Keratinocyte (primary cell): ENCODE data around the gene CHD9NB. TPM values are rescaled to one million over a fixed set of nuclear protein-coding genes. Genes with fewer than 3 reads are reported as not detected.
"Not testable (repeated sequence)": the region's sequence is repeated elsewhere in the genome, so short reads cannot be mapped to it uniquely, and the experiment has no call there.

Experiments used
- DNase-seq: peaks from one replicate; pipeline ENCODE4 v3.0.0-alpha.2; 2011; ENCODE audit warnings: low read depth, missing footprints, low spot score
- FAIRE-seq: peaks from 2 replicates; lab custom pipeline; 2011; peaks lifted over from hg19 to GRCh38; lab: Jason Lieb, UNC
- H2AFZ ChIP-seq: 2 replicates; pipeline ENCODE4 v1.6.0; 2012; ENCODE audit warnings: low read length, control low read depth, inconsistent platforms; ENCODE audit not compliant: control insufficient read depth
- H3K27ac ChIP-seq: 2 replicates; pipeline ENCODE4 v1.5.1; 2011; ENCODE audit warnings: low read length; ENCODE audit not compliant: control insufficient read depth, insufficient read depth
- H3K27me3 ChIP-seq: 3 replicates; pipeline ENCODE4 v1.6.0; 2011; ENCODE audit warnings: low read length; ENCODE audit not compliant: control insufficient read depth, insufficient read depth; ENCODE audit errors: extremely low read depth
- H3K36me3 ChIP-seq, 2 experiments: 2 replicates in 1 of 2; 3 replicates in 1 of 2; pipeline ENCODE4 v1.5.1; 2011; ENCODE audit warnings: low read length in 2 of 2, mild to moderate bottlenecking in 1 of 2; ENCODE audit not compliant: control insufficient read depth in 2 of 2, insufficient read depth in 2 of 2; ENCODE audit errors: extremely low read depth in 1 of 2
- H3K4me1 ChIP-seq: 3 replicates; pipeline ENCODE4 v1.5.1; 2011; ENCODE audit warnings: low read length; ENCODE audit not compliant: control insufficient read depth, insufficient read depth; ENCODE audit errors: extremely low read depth
- H3K4me2 ChIP-seq: 3 replicates; pipeline ENCODE4 v1.6.0; 2011; ENCODE audit warnings: low read depth, low read length; ENCODE audit not compliant: control insufficient read depth, insufficient read depth; ENCODE audit errors: extremely low read depth
- H3K4me3 ChIP-seq, 3 experiments: fragments of 200-600 bp in 1 of 3; sonication (generic) in 1 of 3; 2 replicates in 2 of 3; 3 replicates in 1 of 3; pipeline ENCODE4 v1.5.1; 2011 to 2016; ENCODE audit warnings: low read length in 3 of 3, mild to moderate bottlenecking in 3 of 3, control low read depth in 2 of 3, inconsistent platforms in 1 of 3, low read depth in 1 of 3, mixed read lengths in 1 of 3, mixed run types in 1 of 3, moderate library complexity in 1 of 3; ENCODE audit not compliant: control insufficient read depth in 2 of 3, insufficient read depth in 2 of 3; ENCODE audit errors: extremely low read depth in 1 of 3
- H3K79me2 ChIP-seq: 2 replicates; pipeline ENCODE4 v1.6.0; 2012; ENCODE audit warnings: low read length; ENCODE audit not compliant: control insufficient read depth, insufficient read depth
- H3K9ac ChIP-seq: 3 replicates; pipeline ENCODE4 v1.6.0; 2011; ENCODE audit warnings: low read length; ENCODE audit not compliant: control insufficient read depth, insufficient read depth; ENCODE audit errors: extremely low read depth
- H3K9me1 ChIP-seq: 3 replicates; pipeline ENCODE4 v1.6.0; 2011; ENCODE audit warnings: low read length; ENCODE audit not compliant: control insufficient read depth, insufficient read depth; ENCODE audit errors: extremely low read depth
- H3K9me3 ChIP-seq: 2 replicates; pipeline ENCODE4 v1.5.1; 2012; ENCODE audit warnings: low read depth, low read length; ENCODE audit not compliant: control insufficient read depth
- H4K20me1 ChIP-seq: 3 replicates; pipeline ENCODE4 v1.6.0; 2011; ENCODE audit warnings: low read length; ENCODE audit not compliant: control insufficient read depth, insufficient read depth; ENCODE audit errors: extremely low read depth
- CTCF ChIP-seq, 3 experiments: IDR thresholded peaks in 1 of 3; conservative IDR thresholded peaks in 1 of 3; optimal IDR thresholded peaks in 1 of 3; 2 replicates in 2 of 3; 3 replicates in 1 of 3; pipeline versions ENCODE3 to v1.5.1; 2011; ENCODE audit warnings: low read length in 3 of 3, mild to moderate bottlenecking in 3 of 3, moderate library complexity in 2 of 3, control low read depth in 1 of 3, inconsistent platforms in 1 of 3; ENCODE audit not compliant: insufficient read depth in 2 of 3; ENCODE audit errors: extremely low read depth in 1 of 3
- EZH2 ChIP-seq: IDR thresholded peaks from one replicate; pipeline ENCODE4 v1.6.1; 2012; ENCODE audit warnings: inconsistent platforms, mild to moderate bottlenecking, low read length, moderate library complexity
- dilution Hi-C: fragments of 300-500 bp; cut with MboI; formaldehyde crosslinking; loops from one replicate; pipeline ENCODE4 v1.7.0; 2020; ENCODE audit warnings: low sequenced_read_pairs; ENCODE audit not compliant: extremely low pct_ligation_motif_present
- polyA plus RNA-seq, 5 experiments: library from polyadenylated mRNA; depleted of rRNA in 3 of 5; stranded (reverse) in 3 of 5; stranded (forward) in 1 of 5; unstranded in 1 of 5; fragments of >200 nt; gene quantifications; 1 replicate in 1 of 5; 2 replicates in 3 of 5; 3 replicates in 1 of 5; pipeline versions ENCODE4 v1.2.1 to v1.2.3, GENCODE V29; 2011 to 2012; ENCODE audit warnings: missing spikeins in 2 of 5, low read depth in 1 of 5, low replicate concordance in 1 of 5

CHD9NB gene
- polyA plus RNA-seq, 1 donor (not counting 4 experiments of a cell fraction or from before 2014, with no cell fraction given) = 0.64 TPM

- Histone ChIP-seq H3K9me3 (no peaks in the 10 kb centered on the region), H3K27me3 (no peaks in the 10 kb centered on the region), H3K9ac (peak overlapping the region; percentile 19), H3K4me1 (peaks cover 37% of the 10 kb centered on the region), H3K9me1 (no peaks in the 10 kb centered on the region), H3K27ac (peak overlapping the region; percentile 10), H3K4me2 (peak overlapping the region; percentile 72), H2AFZ (peak overlapping the region; percentile 59), H4K20me1 (no peaks in the 10 kb centered on the region), H3K4me3 (peak overlapping the region in 1 of 3 experiments; percentile 41), H3K36me3 (no peaks in the 10 kb centered on the region), H3K79me2 (no peaks in the 10 kb centered on the region)
- no peak for DNase-seq
- dilution Hi-C loops = no loop called here
- TF ChIP-seq CTCF (optimal IDR thresholded peaks at IDR 0.05 in 1 of 3, IDR thresholded peaks at IDR 0.05 in 1 of 3, conservative IDR thresholded peaks at IDR 0.05 in 1 of 3; ENCODE audit: extremely low read depth in 1 of 3, insufficient read depth in 2 of 3, low read length in 3 of 3) = no peak
- TF ChIP-seq EZH2 = no peak
- FAIRE-seq = peak; percentile 90
Measured at GRCh38 chr16:53041320-53042051, 11.2 kb downstream of the CHD9NB start.

- Histone ChIP-seq H3K4me1 (peaks cover 42% of the 10 kb centered on the region), H3K36me3 (no peaks in the 10 kb centered on the region), H3K27me3 (no peaks in the 10 kb centered on the region), H3K9me1 (no peaks in the 10 kb centered on the region), H2AFZ (no peak overlapping the region), H3K9ac (no peak overlapping the region), H3K4me2 (no peak overlapping the region), H3K27ac (no peak overlapping the region), H4K20me1 (no peaks in the 10 kb centered on the region), H3K4me3 (no peak overlapping the region), H3K79me2 (no peaks in the 10 kb centered on the region), H3K9me3 (no peaks in the 10 kb centered on the region)
- peak; percentile 57 for FAIRE-seq
- no peak for DNase-seq
- dilution Hi-C loops = no loop called here
- no peak for TF ChIP-seq EZH2
- TF ChIP-seq CTCF (optimal IDR thresholded peaks at IDR 0.05 in 1 of 3, IDR thresholded peaks at IDR 0.05 in 1 of 3, conservative IDR thresholded peaks at IDR 0.05 in 1 of 3; ENCODE audit: extremely low read depth in 1 of 3, insufficient read depth in 2 of 3, low read length in 3 of 3) = no peak
Measured at GRCh38 chr16:53040788-53041187, 11.9 kb downstream of the CHD9NB start.

GRCh38 chr16:53036711-53037110, 16.0 kb downstream of the CHD9NB start:
- Histone ChIP-seq H3K4me2 (peak overlapping the region; percentile 22), H3K4me1 (peaks cover 24% of the 10 kb centered on the region), H3K27ac (peak overlapping the region; percentile 5)
- H4K20me1 ChIP-seq, H3K9me1 ChIP-seq, H3K27me3 ChIP-seq, FAIRE-seq, H3K79me2 ChIP-seq, H3K4me3 ChIP-seq, dilution Hi-C loops, DNase-seq, H3K9ac ChIP-seq, H2AFZ ChIP-seq, H3K9me3 ChIP-seq, H3K36me3 ChIP-seq: not testable (repeated sequence)
